GM12874 (cell line): ENCODE data around the gene CFAP77.

Experiments
- CTCF ChIP-seq: IDR thresholded peaks from 2 replicates; pipeline ENCODE4 v1.5.1; 2011; ENCODE audit warnings: low read depth, mild to moderate bottlenecking, control low read depth, low read length, moderate library complexity; ENCODE audit not compliant: insufficient read depth

CFAP77 gene

DNA sequence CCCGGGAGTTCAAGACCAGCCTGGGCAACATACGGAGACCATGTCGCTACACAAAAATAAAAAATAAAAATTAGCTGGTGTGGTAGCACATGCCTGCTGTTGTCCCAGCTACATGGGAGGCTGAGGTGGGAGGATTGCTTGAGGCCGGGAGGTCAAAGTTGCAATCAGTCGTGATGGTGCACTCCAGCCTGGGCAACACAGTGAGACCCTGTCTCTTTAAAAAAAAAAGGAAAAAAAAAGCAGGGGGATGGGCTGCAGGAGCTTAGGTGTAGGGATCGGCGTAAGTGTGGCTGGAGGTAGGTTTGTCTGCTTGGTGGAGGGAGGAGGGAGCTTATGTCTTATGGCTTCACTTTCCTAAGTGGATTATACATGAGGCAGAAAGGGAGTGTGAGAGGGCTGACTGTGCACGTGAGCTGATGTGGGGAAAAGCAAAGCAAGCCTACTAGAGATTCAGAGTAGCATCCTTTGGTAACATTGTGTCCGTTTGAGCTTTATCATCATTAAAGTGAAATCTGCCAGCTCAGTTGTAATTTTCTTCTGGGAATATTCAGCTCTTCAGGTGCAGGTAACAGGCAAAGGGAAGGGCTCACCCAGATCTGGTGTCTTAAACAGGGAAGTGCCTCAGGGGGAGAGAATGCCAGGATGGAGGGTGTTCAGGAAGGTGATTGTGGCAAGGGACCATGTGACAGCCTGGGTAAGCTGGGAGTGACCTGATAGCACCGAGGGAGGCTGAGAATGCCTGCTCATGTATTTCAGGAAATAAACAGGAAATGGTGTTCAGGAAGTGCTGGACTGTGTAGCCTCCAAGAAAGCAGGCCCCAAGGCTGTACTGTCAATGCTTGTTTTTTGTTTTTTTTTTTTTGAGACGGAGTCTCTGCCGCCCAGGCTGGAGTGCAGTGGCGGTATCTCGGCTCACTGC is 37.6 kb upstream of the CFAP77 start:
- no peak for TF ChIP-seq CTCF

DNA sequence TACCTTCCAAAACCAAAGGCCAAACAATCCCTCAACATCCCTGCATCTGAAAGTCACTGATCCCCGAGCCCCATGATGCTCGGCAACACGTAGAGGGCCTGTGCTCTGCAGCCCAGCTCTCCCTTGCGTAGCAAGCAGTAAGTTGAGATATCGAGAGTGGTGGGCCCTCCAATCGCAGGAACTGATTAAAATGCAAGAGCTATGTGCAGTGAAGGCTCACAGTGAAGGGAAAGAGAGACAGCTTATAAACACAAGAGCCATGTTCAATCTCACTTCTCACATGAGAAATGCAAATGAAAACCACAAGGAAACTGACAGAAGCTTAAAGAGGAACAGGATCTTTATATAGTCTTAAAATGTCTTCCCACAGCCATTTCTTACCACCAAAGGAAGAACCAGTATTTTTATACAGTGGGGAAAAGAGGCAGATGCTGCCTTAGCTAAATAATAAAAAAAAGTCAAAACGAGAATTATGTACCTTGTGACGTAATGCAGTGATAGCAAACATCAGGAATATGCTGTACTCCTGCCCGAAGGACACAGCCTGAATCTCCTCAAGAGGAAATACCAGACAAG is 28.0 kb upstream of the CFAP77 start:
- TF ChIP-seq CTCF: no peak

DNA sequence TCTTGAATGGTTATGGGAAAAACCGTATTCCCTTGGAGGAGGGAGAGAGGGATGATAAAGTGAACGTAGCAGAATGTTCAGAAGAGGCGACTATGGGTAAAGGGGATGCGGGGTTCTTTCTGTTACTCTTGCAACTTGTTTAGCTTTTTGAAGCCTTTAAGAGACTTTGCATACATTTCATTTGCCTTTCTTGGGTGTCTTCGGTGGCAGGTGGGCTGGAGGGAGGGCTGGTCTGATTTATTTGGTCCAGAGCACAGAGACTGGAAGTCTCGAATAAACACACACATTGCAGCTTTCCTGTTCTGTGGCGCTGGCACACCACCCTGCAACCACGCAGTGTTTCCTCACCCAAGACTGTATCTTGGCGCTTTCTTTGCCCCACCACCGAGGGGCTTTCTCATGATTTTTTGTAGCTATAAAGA is 26.5 kb upstream of the CFAP77 start:
- no peak for TF ChIP-seq CTCF

- TF ChIP-seq CTCF: no peak
These were observed 25.6 kb upstream of the CFAP77 start for GRCh38 chr9:132384376-132384775.

GRCh38 chr9:132387133-132387532 is 22.9 kb upstream of the CFAP77 start:
- no peak for TF ChIP-seq CTCF

GRCh38 chr9:132390966-132391365 is 19.0 kb upstream of the CFAP77 start:
- TF ChIP-seq CTCF: no peak

- no peak for TF ChIP-seq CTCF
These were observed 18.6 kb upstream of the CFAP77 start for GRCh38 chr9:132391449-132391848.
